Kidney epithelial cell (primary cell): ENCODE results near the gene CD164. TPM values are rescaled to one million over a fixed set of nuclear protein-coding genes. Genes with fewer than 3 reads are reported as not detected.
"Not testable (repeated sequence)": the region's sequence is repeated elsewhere in the genome, so short reads cannot be mapped to it uniquely, and the experiment has no call there.

Experiments used
- DNase-seq: peaks from one replicate; pipeline ENCODE4 v3.0.0-alpha.2; 2010; ENCODE audit warnings: low read depth
- H3K27me3 ChIP-seq: 2 replicates; pipeline ENCODE4 v1.6.0; 2011; ENCODE audit warnings: low read length; ENCODE audit not compliant: control insufficient read depth, insufficient read depth
- H3K36me3 ChIP-seq: 2 replicates; pipeline ENCODE4 v1.5.1; 2011; ENCODE audit warnings: low read length; ENCODE audit not compliant: control insufficient read depth, insufficient read depth
- H3K4me3 ChIP-seq: 2 replicates; pipeline ENCODE4 v1.5.1; 2011; ENCODE audit warnings: low read depth, mild to moderate bottlenecking, control low read depth, low read length
- total RNA-seq: library from RNA; depleted of rRNA; stranded (reverse); fragments of >200 nt; gene quantifications from 2 replicates; pipeline ENCODE4 v1.2.3, GENCODE V29; 2015
- TF ChIP-seq, protein P1 (sequence below): IDR thresholded peaks from 2 replicates; pipeline ENCODE4 v1.5.1; 2011; ENCODE audit warnings: mild to moderate bottlenecking, moderate library complexity, low read length, control low read depth, inconsistent platforms; ENCODE audit not compliant: insufficient read depth, poor library complexity, severe bottlenecking

CD164 gene
- total RNA-seq, 1 donor from 2014 or later, result 155 TPM

DNA sequence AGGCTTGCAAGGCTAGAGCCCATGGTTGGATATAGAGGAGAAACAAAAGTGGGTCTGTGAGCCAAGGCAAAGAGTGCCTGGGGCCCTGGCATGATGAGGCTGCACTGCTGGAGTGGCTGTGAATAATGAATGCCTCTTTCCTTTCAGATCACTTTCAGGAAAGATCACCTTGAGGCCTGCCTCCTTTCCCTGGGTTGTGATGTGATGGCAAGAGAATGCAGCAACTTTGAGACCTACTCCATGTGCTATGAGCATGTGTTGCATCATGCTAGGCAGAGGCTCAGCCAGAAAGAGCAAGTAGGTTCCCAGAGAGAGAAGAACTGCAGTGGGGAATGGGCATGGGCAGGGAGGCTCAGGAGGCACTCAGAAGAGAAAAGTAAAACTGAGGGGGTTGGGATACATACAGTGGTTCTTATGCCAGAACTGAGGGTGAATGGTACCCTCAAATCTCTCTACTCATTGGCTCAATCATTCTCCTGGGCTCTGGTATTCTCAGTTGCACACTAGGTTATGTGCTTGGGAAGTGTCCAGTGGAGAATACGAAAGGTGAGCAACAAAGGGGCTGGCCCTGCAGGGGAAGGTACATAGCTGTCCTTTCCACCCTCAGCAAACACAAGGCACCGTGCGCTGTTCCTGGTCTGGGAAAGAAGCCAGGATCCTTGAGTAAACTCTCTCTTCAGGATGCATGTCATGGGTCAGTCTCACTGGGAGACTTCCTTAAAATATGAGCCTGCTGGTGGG, 45.9 kb downstream of the CD164 start:
- no peaks in the 10 kb centered on the region for H3K36me3 ChIP-seq
- no peak for DNase-seq
- H3K27me3 ChIP-seq, result no peaks in the 10 kb centered on the region
- no peak overlapping the region for H3K4me3 ChIP-seq
- TF ChIP-seq, protein P1, sequence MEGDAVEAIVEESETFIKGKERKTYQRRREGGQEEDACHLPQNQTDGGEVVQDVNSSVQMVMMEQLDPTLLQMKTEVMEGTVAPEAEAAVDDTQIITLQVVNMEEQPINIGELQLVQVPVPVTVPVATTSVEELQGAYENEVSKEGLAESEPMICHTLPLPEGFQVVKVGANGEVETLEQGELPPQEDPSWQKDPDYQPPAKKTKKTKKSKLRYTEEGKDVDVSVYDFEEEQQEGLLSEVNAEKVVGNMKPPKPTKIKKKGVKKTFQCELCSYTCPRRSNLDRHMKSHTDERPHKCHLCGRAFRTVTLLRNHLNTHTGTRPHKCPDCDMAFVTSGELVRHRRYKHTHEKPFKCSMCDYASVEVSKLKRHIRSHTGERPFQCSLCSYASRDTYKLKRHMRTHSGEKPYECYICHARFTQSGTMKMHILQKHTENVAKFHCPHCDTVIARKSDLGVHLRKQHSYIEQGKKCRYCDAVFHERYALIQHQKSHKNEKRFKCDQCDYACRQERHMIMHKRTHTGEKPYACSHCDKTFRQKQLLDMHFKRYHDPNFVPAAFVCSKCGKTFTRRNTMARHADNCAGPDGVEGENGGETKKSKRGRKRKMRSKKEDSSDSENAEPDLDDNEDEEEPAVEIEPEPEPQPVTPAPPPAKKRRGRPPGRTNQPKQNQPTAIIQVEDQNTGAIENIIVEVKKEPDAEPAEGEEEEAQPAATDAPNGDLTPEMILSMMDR, result no peak

DNA sequence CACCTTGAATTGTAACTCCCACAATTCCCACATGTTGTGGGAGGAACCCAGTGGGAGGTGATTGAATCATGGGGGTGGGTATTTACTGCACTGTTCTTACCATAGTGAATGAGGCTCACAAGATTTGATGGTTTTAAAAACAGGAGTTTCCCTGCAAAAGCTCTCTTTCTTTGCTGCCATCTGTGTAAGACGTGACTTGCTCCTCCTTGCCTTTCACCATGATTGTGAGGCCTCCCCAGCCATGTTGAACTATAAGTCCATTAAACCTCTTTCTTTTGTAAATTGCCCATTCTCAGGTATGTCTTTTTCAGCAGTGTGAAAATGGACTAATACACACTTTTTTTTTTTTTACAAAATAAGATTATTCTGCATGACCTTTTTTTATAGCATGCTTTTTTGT, 48.4 kb downstream of the CD164 start:
- not testable (repeated sequence) for DNase-seq, H3K4me3 ChIP-seq, H3K27me3 ChIP-seq, H3K36me3 ChIP-seq

DNA sequence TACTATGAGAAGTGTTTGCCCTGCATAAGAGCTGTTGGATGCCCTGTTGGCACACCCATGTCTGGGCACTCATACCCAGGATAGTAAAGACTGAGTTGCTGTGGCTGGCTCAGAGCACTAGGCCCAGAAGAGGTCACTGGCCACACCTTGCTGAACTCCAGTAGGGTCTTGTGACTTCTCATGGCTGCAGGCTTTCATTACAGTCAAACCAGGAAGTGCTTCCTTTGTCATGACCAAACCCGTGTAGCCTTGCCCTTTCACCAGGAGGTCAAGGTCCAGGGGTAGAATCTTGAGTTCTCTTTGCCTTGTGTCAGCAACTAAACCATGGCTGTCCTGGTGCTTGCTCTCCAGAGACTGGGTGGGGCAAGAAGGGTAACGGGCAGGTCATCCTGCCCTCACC, 49.5 kb downstream of the CD164 start:
- Histone ChIP-seq H3K27me3 (no peaks in the 10 kb centered on the region), H3K4me3 (no peak overlapping the region), H3K36me3 (no peaks in the 10 kb centered on the region)
- TF ChIP-seq, protein P1, result no peak
- DNase-seq, result no peak

DNA sequence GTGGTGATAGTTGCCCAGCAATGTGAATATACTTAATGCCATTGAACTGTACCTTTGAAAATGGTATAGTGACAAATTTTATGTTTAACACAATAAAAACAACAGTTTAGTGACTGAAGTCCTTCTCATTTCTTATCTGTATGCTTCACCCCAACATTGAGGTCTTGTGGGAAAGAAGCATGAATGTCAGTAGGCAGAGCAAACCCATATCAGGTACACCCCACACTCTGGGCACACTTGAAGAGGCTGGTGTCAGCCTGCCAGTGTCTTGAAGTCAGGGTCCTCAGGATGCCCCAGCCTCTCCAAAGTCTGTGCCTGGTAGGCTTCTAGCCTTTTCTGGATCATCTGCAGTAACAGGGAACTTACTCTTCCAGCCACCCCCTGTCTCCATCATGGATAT, 51.2 kb downstream of the CD164 start:
- Histone ChIP-seq H3K36me3 (no peaks in the 10 kb centered on the region), H3K27me3 (no peaks in the 10 kb centered on the region), H3K4me3 (no peak overlapping the region)
- DNase-seq, result no peak
- TF ChIP-seq, protein P1, result no peak

DNA sequence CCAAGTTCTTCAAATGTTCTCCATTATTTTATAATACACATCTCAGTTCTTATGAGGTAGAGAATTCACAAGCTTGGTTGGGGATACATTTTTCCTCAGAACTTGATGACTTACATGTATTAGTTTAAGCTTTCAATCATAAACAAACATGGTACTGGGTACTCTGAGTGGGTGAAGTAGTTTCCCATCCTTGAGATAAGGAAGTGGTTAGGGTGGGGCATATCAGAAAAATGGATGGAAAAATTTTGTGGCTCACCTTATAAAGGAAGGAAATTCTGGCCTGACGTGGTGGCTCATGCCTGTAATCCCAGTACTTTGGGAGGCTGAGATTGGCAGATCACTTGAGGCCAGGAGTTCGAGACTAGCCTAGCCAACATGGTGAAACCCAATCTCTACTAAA, 52.0 kb downstream of the CD164 start:
- Histone ChIP-seq H3K36me3 (no peaks in the 10 kb centered on the region), H3K4me3 (no peak overlapping the region), H3K27me3 (no peaks in the 10 kb centered on the region)
- no peak for DNase-seq
- TF ChIP-seq, protein P1, result no peak

DNA sequence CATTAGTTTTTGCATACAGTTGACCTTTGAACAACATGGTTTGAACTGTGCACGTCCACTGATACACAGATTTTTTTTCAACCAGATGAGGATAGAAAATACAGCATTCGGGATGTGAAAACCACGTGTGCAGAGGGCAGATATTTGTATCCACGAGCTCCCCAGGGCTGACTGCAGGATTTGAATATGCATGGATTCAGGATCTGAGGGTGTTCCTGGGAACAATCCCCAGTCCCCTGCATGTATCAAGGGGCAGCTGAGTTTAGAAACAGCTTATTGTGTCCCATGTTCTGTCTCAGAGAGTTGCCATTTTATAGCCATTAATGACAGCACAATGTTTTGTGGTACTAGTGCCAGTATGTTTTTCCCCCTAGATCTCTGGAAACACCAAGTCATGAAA, 53.6 kb downstream of the CD164 start:
- no peak overlapping the region for H3K4me3 ChIP-seq
- no peaks in the 10 kb centered on the region for H3K36me3 ChIP-seq
- H3K27me3 ChIP-seq, result no peaks in the 10 kb centered on the region
- TF ChIP-seq, protein P1, result no peak
- no peak for DNase-seq
